Fibroblast of mammary gland (primary cell): ENCODE data around the gene ATP11A.
"Not testable (repeated sequence)": the region's sequence is repeated elsewhere in the genome, so short reads cannot be mapped to it uniquely, and the experiment has no call there.

ENCODE experiments used
- DNase-seq: peaks from one replicate; pipeline ENCODE4 v3.0.0-alpha.2; 2010; ENCODE audit warnings: low read depth
- H3K4me3 ChIP-seq: 2 replicates; pipeline ENCODE4 v1.5.1; 2011; ENCODE audit warnings: low read depth, mild to moderate bottlenecking, low read length, moderate library complexity; ENCODE audit not compliant: control insufficient read depth
- TF ChIP-seq, protein P1 (sequence below): conservative IDR thresholded peaks from 2 replicates; pipeline ENCODE4 v1.5.1; 2011; ENCODE audit warnings: low read depth, low read length, inconsistent platforms; ENCODE audit not compliant: control insufficient read depth, insufficient read depth

The ATP11A gene

GRCh38 chr13:112679381-112679780, 10.5 kb upstream of the ATP11A start:
- no peak for DNase-seq
- H3K4me3 ChIP-seq, result no peak overlapping the region
- TF ChIP-seq, protein P1, sequence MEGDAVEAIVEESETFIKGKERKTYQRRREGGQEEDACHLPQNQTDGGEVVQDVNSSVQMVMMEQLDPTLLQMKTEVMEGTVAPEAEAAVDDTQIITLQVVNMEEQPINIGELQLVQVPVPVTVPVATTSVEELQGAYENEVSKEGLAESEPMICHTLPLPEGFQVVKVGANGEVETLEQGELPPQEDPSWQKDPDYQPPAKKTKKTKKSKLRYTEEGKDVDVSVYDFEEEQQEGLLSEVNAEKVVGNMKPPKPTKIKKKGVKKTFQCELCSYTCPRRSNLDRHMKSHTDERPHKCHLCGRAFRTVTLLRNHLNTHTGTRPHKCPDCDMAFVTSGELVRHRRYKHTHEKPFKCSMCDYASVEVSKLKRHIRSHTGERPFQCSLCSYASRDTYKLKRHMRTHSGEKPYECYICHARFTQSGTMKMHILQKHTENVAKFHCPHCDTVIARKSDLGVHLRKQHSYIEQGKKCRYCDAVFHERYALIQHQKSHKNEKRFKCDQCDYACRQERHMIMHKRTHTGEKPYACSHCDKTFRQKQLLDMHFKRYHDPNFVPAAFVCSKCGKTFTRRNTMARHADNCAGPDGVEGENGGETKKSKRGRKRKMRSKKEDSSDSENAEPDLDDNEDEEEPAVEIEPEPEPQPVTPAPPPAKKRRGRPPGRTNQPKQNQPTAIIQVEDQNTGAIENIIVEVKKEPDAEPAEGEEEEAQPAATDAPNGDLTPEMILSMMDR, result no peak

- TF ChIP-seq, protein P1, result no peak
- no peak for DNase-seq
- H3K4me3 ChIP-seq, result no peak overlapping the region
Measured at GRCh38 chr13:112679932-112680677, 9.7 kb upstream of the ATP11A start.

- no peak for DNase-seq
- no peak overlapping the region for H3K4me3 ChIP-seq
- TF ChIP-seq, protein P1, result no peak
Measured at GRCh38 chr13:112680741-112681360, 9.0 kb upstream of the ATP11A start.

- TF ChIP-seq, protein P1, result no peak
- no peak overlapping the region for H3K4me3 ChIP-seq
- DNase-seq, result no peak
Measured at GRCh38 chr13:112683581-112683980, 6.3 kb upstream of the ATP11A start.

DNA sequence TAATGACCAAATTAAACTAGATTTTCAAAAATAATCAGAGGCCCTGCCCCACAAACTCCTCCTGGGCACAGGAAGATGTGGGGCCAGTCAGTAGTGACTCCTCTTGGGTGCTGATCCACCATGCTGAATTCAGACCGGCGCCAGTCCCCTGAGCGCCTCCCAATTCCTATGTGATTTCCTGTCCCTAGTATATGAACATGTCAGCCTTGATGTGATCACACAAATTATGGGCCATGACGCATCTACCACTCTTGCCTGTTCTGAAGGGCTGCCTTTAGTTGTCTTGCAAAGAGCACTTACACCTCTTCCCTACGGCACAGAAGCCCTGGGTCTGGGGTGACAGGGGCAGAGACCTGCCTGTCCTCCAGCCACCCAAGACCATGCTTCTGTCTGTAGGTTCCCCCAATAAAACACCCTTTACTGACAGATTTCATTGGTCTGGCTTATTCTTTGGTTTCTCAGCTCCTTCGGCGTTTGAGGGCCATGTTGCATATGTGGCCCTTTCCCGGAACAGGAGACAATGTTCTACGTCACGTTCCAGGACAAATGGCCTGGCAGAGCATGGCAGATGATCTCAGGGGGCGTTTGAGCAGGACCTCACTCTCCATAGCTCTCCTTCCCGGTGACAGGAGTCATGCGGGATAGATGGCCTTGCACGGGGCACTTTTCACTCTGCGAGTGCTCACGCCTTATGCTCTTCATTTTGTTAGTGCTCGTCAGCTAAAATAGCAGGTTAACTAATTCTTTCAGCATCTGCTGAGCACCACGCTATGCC, 5.6 kb upstream of the ATP11A start:
- no peak overlapping the region for H3K4me3 ChIP-seq
- DNase-seq, result no peak
- TF ChIP-seq, protein P1, result no peak

- not testable (repeated sequence) for DNase-seq
Measured at GRCh38 chr13:112685189-112685805, 4.5 kb upstream of the ATP11A start.

More at GRCh38 chr13:112685189-112685805, 4.5 kb upstream of the ATP11A start:
- not testable (repeated sequence) for H3K4me3 ChIP-seq
